Bronchus fibroblast of lung (primary cell): Measurements from ENCODE around the gene KLF5. TPM values are rescaled to one million over a fixed set of nuclear protein-coding genes. Genes with fewer than 3 reads are reported as not detected.

Experiments used
- total RNA-seq: library from RNA; depleted of rRNA; stranded (reverse); fragments of >200 nt; gene quantifications from 2 replicates; pipeline ENCODE4 v1.2.3, GENCODE V29; 2015

Gene KLF5
- total RNA-seq, result 2.8 and 3.0 TPM in 2 replicates

DNA sequence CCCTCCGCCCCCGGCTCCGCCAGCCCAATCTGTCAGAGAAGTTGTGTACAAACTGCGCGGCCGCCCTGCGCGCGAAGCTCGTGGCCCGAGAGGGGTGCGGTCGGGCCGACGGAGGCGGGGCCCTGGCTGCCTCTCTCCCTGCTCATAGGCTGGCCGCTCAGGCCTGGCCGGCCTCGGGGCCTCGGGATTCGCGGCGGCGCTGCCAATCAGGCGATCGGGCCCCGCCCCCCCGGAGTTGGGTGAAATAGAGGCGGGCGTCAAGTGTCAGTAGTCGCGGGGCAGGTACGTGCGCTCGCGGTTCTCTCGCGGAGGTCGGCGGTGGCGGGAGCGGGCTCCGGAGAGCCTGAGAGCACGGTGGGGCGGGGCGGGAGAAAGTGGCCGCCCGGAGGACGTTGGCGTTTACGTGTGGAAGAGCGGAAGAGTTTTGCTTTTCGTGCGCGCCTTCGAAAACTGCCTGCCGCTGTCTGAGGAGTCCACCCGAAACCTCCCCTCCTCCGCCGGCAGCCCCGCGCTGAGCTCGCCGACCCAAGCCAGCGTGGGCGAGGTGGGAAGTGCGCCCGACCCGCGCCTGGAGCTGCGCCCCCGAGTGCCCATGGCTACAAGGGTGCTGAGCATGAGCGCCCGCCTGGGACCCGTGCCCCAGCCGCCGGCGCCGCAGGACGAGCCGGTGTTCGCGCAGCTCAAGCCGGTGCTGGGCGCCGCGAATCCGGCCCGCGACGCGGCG lies at the start of gene KLF5:
Gene KLF5 (plus strand): TSS at position 270 of the 724 bp plus-strand sequence. CDS start 323 bp downstream, at position 593.

